Measurements from ENCODE around the gene FBXW2. TPM values are rescaled to one million over a fixed set of nuclear protein-coding genes. Genes with fewer than 3 reads are reported as not detected.

FBXW2 gene
- total RNA-seq, 1 donor from 2014 or later = 25.8 TPM

GRCh38 chr9:120742951-120743416, 50.2 kb downstream of the FBXW2 start:
- DNase-seq (ENCODE audit: low read depth in 2 of 2) = peak; percentile 63 to 67

- peak in 1 of 2 donors; percentile 11 for DNase-seq (ENCODE audit: low read depth in 2 of 2)
These were observed 51.5 kb downstream of the FBXW2 start for GRCh38 chr9:120741701-120742100.

- DNase-seq (ENCODE audit: low read depth in 2 of 2) = no peak
These were observed 52.0 kb downstream of the FBXW2 start for GRCh38 chr9:120741191-120741590.

GRCh38 chr9:120740132-120740531, 53.1 kb downstream of the FBXW2 start:
- DNase-seq (ENCODE audit: low read depth in 2 of 2) = peak in 1 of 2 donors; percentile 44

- no peak for DNase-seq (ENCODE audit: low read depth in 2 of 2)
These were observed 55.6 kb downstream of the FBXW2 start for GRCh38 chr9:120737416-120738165.

- no peak for DNase-seq (ENCODE audit: low read depth in 2 of 2)
These were observed 56.3 kb downstream of the FBXW2 start for GRCh38 chr9:120736881-120737280.

GRCh38 chr9:120735415-120736126, 57.6 kb downstream of the FBXW2 start:
- DNase-seq (ENCODE audit: low read depth in 2 of 2) = no peak

GRCh38 chr9:120734607-120735410, 58.4 kb downstream of the FBXW2 start:
- peak in 1 of 2 donors; percentile 55 for DNase-seq (ENCODE audit: low read depth in 2 of 2)

- no peak for DNase-seq (ENCODE audit: low read depth in 2 of 2)
These were observed 60.0 kb downstream of the FBXW2 start for GRCh38 chr9:120733190-120733589.

GRCh38 chr9:120730654-120731514, 62.3 kb downstream of the FBXW2 start:
- peak; percentile 50 to 95 for DNase-seq (ENCODE audit: low read depth in 2 of 2)

GRCh38 chr9:120729791-120730241, 63.4 kb downstream of the FBXW2 start:
- peak in 1 of 2 donors; percentile 33 for DNase-seq (ENCODE audit: low read depth in 2 of 2)

GRCh38 chr9:120726484-120726883, 66.7 kb downstream of the FBXW2 start:
- DNase-seq (ENCODE audit: low read depth in 2 of 2) = no peak

- DNase-seq (ENCODE audit: low read depth in 2 of 2) = no peak
These were observed 67.3 kb downstream of the FBXW2 start for GRCh38 chr9:120725907-120726306.

- DNase-seq (ENCODE audit: low read depth in 2 of 2) = no peak
These were observed 68.3 kb downstream of the FBXW2 start for GRCh38 chr9:120724757-120725400.

- DNase-seq (ENCODE audit: low read depth in 2 of 2) = no peak
These were observed 69.7 kb downstream of the FBXW2 start for GRCh38 chr9:120723565-120723964.

- no peak for DNase-seq (ENCODE audit: low read depth in 2 of 2)
These were observed 72.8 kb downstream of the FBXW2 start for GRCh38 chr9:120720404-120720803.

GRCh38 chr9:120718316-120718715, 74.9 kb downstream of the FBXW2 start:
- DNase-seq (ENCODE audit: low read depth in 2 of 2) = no peak

GRCh38 chr9:120717176-120717575, 76.0 kb downstream of the FBXW2 start:
- no peak for DNase-seq (ENCODE audit: low read depth in 2 of 2)

- DNase-seq (ENCODE audit: low read depth in 2 of 2) = no peak
These were observed 76.7 kb downstream of the FBXW2 start for GRCh38 chr9:120716483-120716882.

GRCh38 chr9:120715389-120715924, 77.8 kb downstream of the FBXW2 start:
- peak; percentile 65 to 77 for DNase-seq (ENCODE audit: low read depth in 2 of 2)
